ENCODE results near the gene MCRIP1.

DNA sequence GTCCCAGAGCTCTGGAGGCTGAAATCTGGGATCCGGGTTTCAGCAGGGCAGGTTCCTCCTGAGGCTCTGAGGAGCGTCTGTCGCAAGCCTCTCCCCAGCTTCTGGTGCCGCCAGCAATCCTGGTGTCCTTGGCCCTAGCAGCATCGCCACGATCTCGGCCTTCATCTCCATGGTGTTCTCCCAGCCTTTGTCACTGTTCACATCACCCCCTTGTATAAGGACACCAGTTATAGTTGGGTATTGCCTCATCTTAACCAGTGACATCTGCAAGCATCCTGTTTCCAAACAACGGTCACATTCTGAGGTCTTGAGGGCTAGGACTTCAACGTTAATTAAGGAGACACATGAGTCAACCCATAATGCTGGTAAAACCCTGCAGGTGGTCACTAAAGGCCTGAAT, 4.5 kb upstream of the MCRIP1 start:
- TF ChIP-seq EP300 (IDR thresholded peaks at IDR 0.05) (no peak), POLR2A (IDR thresholded peaks at IDR 0.05) (no peak)
- TF ChIP-seq, protein P1, sequence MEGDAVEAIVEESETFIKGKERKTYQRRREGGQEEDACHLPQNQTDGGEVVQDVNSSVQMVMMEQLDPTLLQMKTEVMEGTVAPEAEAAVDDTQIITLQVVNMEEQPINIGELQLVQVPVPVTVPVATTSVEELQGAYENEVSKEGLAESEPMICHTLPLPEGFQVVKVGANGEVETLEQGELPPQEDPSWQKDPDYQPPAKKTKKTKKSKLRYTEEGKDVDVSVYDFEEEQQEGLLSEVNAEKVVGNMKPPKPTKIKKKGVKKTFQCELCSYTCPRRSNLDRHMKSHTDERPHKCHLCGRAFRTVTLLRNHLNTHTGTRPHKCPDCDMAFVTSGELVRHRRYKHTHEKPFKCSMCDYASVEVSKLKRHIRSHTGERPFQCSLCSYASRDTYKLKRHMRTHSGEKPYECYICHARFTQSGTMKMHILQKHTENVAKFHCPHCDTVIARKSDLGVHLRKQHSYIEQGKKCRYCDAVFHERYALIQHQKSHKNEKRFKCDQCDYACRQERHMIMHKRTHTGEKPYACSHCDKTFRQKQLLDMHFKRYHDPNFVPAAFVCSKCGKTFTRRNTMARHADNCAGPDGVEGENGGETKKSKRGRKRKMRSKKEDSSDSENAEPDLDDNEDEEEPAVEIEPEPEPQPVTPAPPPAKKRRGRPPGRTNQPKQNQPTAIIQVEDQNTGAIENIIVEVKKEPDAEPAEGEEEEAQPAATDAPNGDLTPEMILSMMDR (IDR thresholded peaks at IDR 0.05), result no peak
